B cell (primary cell): ENCODE results near the gene IGSF9. TPM values are rescaled to one million over a fixed set of nuclear protein-coding genes. Genes with fewer than 3 reads are reported as not detected.
A peak's percentile ranks its signal among the peaks of the same experiment; 100 is the strongest.

Experiments
- ATAC-seq: fragments of 200-7000 bp; cut with Tn5 transposase; one replicate; pipeline ENCODE4 v1.10.0; 2021; ENCODE audit warnings: low read depth, mild to moderate bottlenecking, moderate number of reproducible peaks, moderate library complexity
- CTCF ChIA-PET: fragments of 350-600 bp; sonication (Branson Sonifier 250); formaldehyde crosslinking; loops from one replicate; lab custom pipeline; 2021; ENCODE audit warnings: antibody characterized with exemption, inconsistent platforms; lab: Charles Lee
- POLR2A ChIA-PET: fragments of 350-600 bp; sonication (Branson Sonifier 250); formaldehyde crosslinking; loops from one replicate; lab custom pipeline; 2021; ENCODE audit warnings: antibody characterized with exemption; lab: Charles Lee
- DNase-seq: peaks from one replicate; pipeline ENCODE4 v3.0.0; 2013
- H2AFZ ChIP-seq: 2 replicates; pipeline ENCODE4 v1.6.1; 2012; ENCODE audit warnings: mild to moderate bottlenecking, low read depth, low read length; ENCODE audit not compliant: insufficient read depth, poor library complexity, severe bottlenecking
- H3K27ac ChIP-seq, 2 donors: 1 replicate in 1 of 2; 2 replicates in 1 of 2; pipeline ENCODE4 v1.5.1; 2012 to 2013; ENCODE audit warnings: low read length in 2 of 2, mild to moderate bottlenecking in 2 of 2, moderate library complexity in 1 of 2
- H3K27me3 ChIP-seq, 4 experiments: fragments of 200-600 bp in 1 of 4; sonication (generic) in 1 of 4; replicated peaks in 1 of 4; 1 replicate in 2 of 4; 2 replicates in 2 of 4; pipeline versions ENCODE4 v1.6.1 to v1.7.0; 2013 to 2016; ENCODE audit warnings: low read length in 3 of 4, mild to moderate bottlenecking in 2 of 4, mixed read lengths in 1 of 4, moderate library complexity in 1 of 4; ENCODE audit not compliant: insufficient read depth in 4 of 4, control insufficient read depth in 3 of 4; ENCODE audit errors: control extremely low read depth in 1 of 4
- H3K36me3 ChIP-seq, 2 experiments: replicated peaks in 1 of 2; 1 replicate in 1 of 2; 2 replicates in 1 of 2; pipeline versions ENCODE4 v1.6.1 to v1.7.1; 2013; ENCODE audit warnings: low read length in 1 of 2; ENCODE audit not compliant: insufficient read depth in 2 of 2, control insufficient read depth in 1 of 2; ENCODE audit errors: control extremely low read depth in 1 of 2, extremely low read depth in 1 of 2
- H3K4me1 ChIP-seq, 2 donors: fragments of 200-600 bp in 1 of 2; sonication (generic) in 1 of 2; 1 replicate in 1 of 2; 2 replicates in 1 of 2; pipeline versions ENCODE4 v1.5.1 to v1.6.1; 2013 to 2017; ENCODE audit warnings: low read length in 2 of 2; ENCODE audit not compliant: control insufficient read depth in 2 of 2, insufficient read depth in 2 of 2
- H3K4me2 ChIP-seq: replicated peaks from 2 replicates; pipeline ENCODE3; 2012; ENCODE audit warnings: mild to moderate bottlenecking, low read depth, low read length; ENCODE audit not compliant: poor library complexity, severe bottlenecking
- H3K4me3 ChIP-seq, 5 experiments: fragments of 200-600 bp in 1 of 5; sonication (generic) in 1 of 5; 1 replicate in 3 of 5; 2 replicates in 2 of 5; pipeline versions ENCODE4 v1.5.1 to v1.7.0; 2011 to 2016; ENCODE audit warnings: low read length in 4 of 5, mild to moderate bottlenecking in 4 of 5, low read depth in 2 of 5, control low read depth in 1 of 5, moderate library complexity in 1 of 5; ENCODE audit not compliant: insufficient read depth in 1 of 5; ENCODE audit errors: control extremely low read depth in 1 of 5, extremely low read depth in 1 of 5
- H3K79me2 ChIP-seq: fragments of 200-600 bp; sonication (generic); one replicate; pipeline ENCODE4 v1.6.0; 2016; ENCODE audit warnings: low read length; ENCODE audit not compliant: control insufficient read depth, insufficient read depth
- H3K9ac ChIP-seq: fragments of 200-600 bp; sonication (generic); 2 replicates; pipeline ENCODE4 v1.6.1; 2017; ENCODE audit warnings: mild to moderate bottlenecking, low read length, moderate library complexity
- H3K9me3 ChIP-seq, 3 donors: one replicate each; pipeline versions ENCODE4 v1.6.1 to v1.7.1; 2013; ENCODE audit warnings: low read length in 2 of 3; ENCODE audit not compliant: control insufficient read depth in 2 of 3, insufficient read depth in 1 of 3; ENCODE audit errors: control extremely low read depth in 1 of 3
- H4K20me1 ChIP-seq: 2 replicates; pipeline ENCODE4 v1.6.0; 2012; ENCODE audit warnings: mild to moderate bottlenecking, low read length; ENCODE audit not compliant: insufficient read depth, control insufficient read depth, poor library complexity, severe bottlenecking
- H3K27ac Mint-ChIP-seq: one replicate; pipeline ENCODE4 v1.8.0; 2021; ENCODE audit warnings: mixed read lengths
- H3K27me3 Mint-ChIP-seq: one replicate; pipeline ENCODE4 v1.8.0; 2021; ENCODE audit warnings: mixed read lengths
- H3K4me1 Mint-ChIP-seq: one replicate; pipeline ENCODE4 v1.8.0; 2021; ENCODE audit warnings: mixed read lengths
- H3K4me3 Mint-ChIP-seq: one replicate; pipeline ENCODE4 v1.8.0; 2021; ENCODE audit warnings: mixed read lengths
- H3K9me3 Mint-ChIP-seq: one replicate; pipeline ENCODE4 v1.8.0; 2022; ENCODE audit warnings: mixed read lengths; ENCODE audit not compliant: insufficient read depth
- EZH2 ChIP-seq: IDR thresholded peaks from 2 replicates; pipeline ENCODE4 v1.6.1; 2012; ENCODE audit warnings: borderline replicate concordance, low read depth, mild to moderate bottlenecking, moderate library complexity, low read length; ENCODE audit not compliant: insufficient read depth, poor library complexity, severe bottlenecking
- WGBS: methylation state at CpG from one replicate; pipeline ENCODE4 v1.1.5; 2013; ENCODE audit warnings: missing lambda C conversion rate; ENCODE audit not compliant: insufficient coverage; 5-methylcytosine and 5-hydroxymethylcytosine counted together
- intact Hi-C: fragments of 100-400 bp; cut with micrococcal nuclease; formaldehyde crosslinking; loops from one replicate; pipeline ENCODE4 v1.10.0; 2022
- polyA plus RNA-seq: library from polyadenylated mRNA; depleted of rRNA; stranded (reverse); fragments of >200 nt; gene quantifications from 2 replicates; pipeline ENCODE4 v1.2.3, GENCODE V29; 2012
- total RNA-seq, 2 donors: library from RNA; stranded (reverse); fragments of 120-200 nt in 1 of 2; gene quantifications; 1 replicate in 1 of 2; 2 replicates in 1 of 2; pipeline versions ENCODE4 v1.2.3 to v1.2.4, GENCODE V29; 2013 to 2022
- TF ChIP-seq, protein P1 (sequence below): fragments of 200-600 bp; IDR thresholded peaks from one replicate; pipeline ENCODE4 v1.8.0; 2022; ENCODE audit warnings: antibody characterized with exemption, mild to moderate bottlenecking

The IGSF9 gene
- total and polyA plus RNA-seq, 2 donors (not counting 1 experiment from before 2014, with no cell fraction given), result 0.36 to 0.37 TPM

DNA sequence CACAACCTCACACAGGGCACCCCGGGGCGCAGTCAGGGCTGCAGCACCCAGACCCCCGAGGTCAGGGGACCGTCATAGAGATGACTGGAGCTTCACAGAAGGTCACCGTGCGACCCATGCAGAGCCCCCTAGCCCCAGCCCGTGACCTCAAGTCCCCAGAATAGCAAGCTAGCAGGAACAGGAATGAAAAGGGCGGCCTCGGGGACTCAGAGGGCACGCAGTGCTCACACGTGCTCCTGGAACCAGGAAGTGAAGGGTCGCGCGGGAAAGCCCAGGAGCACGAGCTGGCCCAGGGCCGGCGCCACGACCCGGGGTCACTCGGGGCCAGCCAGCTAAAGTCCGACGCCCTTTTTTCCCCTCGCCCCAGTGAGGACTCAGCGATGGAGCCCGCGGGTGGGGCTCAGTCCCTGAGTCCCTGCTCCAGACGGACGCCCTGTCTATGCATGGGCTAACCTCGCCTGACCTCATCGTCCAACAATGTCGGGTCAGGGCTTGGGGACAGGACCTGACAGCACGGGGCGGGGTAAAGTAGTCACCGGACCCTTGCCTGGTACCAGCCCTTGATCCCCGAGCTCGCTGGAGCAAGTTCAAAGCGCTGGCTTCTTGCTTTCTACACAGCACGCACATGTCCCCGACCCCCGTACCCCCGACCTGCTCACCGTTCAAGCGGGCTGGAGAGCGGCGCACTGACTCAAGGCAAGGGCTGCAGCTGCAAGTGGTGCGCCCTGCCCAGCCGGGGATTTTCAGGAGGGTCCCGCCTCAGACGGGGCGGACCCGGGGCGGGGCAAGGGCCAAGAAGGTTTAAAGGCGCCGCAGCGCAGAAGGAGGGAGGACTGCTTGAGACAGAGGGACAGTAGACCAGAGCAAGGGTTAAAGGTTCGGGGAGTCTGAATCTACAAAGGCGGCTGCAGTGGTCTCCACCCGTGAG is 20.4 kb downstream of the IGSF9 start, which contains the start of gene TAGLN2:
TAGLN2 (minus strand) TSS at position 717 of the 928 bp plus-strand sequence. CDS start 4,998 bp downstream, outside the sequence.
- Histone ChIP-seq H4K20me1 (peaks cover 28% of the 10 kb centered on the region), H2AFZ (peak within 1 kb of the TSS; percentile 48), H3K27ac (peak within 1 kb of the TSS; percentile 98 to 100), H3K4me1 (peaks cover 41 to 46% of the 10 kb centered on the region in 2 donors), H3K9me3 (peaks cover 0 to 4% (median 0%) of the 10 kb centered on the region in 3 donors), H3K4me3 (peak within 1 kb of the TSS; percentile 81 to 100 (median 99)), H3K4me2 (peak within 1 kb of the TSS; percentile 99), H3K9ac (peak within 1 kb of the TSS; percentile 97), H3K27me3 (no peaks in the 10 kb centered on the region), H3K79me2 (peaks cover 80% of the 10 kb centered on the region), H3K36me3 (peaks cover 0 to 19% of the 10 kb centered on the region in 2 experiments)
- Mint-ChIP-seq H3K9me3 (no peaks in the 10 kb centered on the region), H3K27me3 (no peaks in the 10 kb centered on the region), H3K27ac (peak within 1 kb of the TSS; percentile 99), H3K4me1 (peaks cover 50% of the 10 kb centered on the region), H3K4me3 (peak within 1 kb of the TSS; percentile 96)
- under 1% methylated on average over 58 of the region's 58 CpGs for WGBS
- DNase-seq (peak; percentile 93), ATAC-seq (peak; percentile 65)
- intact Hi-C loops, result loop anchor here (1.0 to 10.0 kb wide), 6 partner anchors 11 to 1820 kb away; partner anchors contain the start of genes DUSP12, DUSP23, IGSF8 and USF1
- ChIA-PET CTCF (interaction anchor here (1.1 to 8.7 kb wide), 6 partner anchors 10 to 125 kb away, joined by 3 to 81 read pairs (median 17); no protein-coding TSS in a partner anchor), POLR2A (interaction anchor here (0.6 to 2.0 kb wide), 10 partner anchors 9 to 173 kb away, joined by 3 to 7 read pairs (median 4); partner anchors contain the start of genes CFAP45, IGSF8 and IGSF9)
- no peak for TF ChIP-seq EZH2
- TF ChIP-seq, protein P1, sequence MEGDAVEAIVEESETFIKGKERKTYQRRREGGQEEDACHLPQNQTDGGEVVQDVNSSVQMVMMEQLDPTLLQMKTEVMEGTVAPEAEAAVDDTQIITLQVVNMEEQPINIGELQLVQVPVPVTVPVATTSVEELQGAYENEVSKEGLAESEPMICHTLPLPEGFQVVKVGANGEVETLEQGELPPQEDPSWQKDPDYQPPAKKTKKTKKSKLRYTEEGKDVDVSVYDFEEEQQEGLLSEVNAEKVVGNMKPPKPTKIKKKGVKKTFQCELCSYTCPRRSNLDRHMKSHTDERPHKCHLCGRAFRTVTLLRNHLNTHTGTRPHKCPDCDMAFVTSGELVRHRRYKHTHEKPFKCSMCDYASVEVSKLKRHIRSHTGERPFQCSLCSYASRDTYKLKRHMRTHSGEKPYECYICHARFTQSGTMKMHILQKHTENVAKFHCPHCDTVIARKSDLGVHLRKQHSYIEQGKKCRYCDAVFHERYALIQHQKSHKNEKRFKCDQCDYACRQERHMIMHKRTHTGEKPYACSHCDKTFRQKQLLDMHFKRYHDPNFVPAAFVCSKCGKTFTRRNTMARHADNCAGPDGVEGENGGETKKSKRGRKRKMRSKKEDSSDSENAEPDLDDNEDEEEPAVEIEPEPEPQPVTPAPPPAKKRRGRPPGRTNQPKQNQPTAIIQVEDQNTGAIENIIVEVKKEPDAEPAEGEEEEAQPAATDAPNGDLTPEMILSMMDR, result no peak
